Stimulated activated effector memory CD8-positive, alpha-beta T cell treated with anti-CD3 and anti-CD28 coated beads, Interleukin-12 subunit alpha, Interleukin-12 subunit beta, amount 100 ng/mL, for 72 hours (primary cell): Measurements from ENCODE around the gene PRPF6.

Experiments
- ATAC-seq: fragments of 150-1000 bp; cut with Tn5 transposase; 2 replicates; pipeline ENCODE4 v1.10.0; 2021
- DNase-seq, 2 donors: peaks; one replicate each; pipeline ENCODE4 v3.0.0; 2021 to 2022; ENCODE audit warnings: low spot score in 2 of 2
- H3K27ac Mint-ChIP-seq: one replicate; pipeline ENCODE4 v1.8.0; 2022; ENCODE audit warnings: mild to moderate bottlenecking, mixed read lengths
- H3K36me3 Mint-ChIP-seq: one replicate; pipeline ENCODE4 v1.8.0; 2022; ENCODE audit warnings: mild to moderate bottlenecking, mixed read lengths
- H3K4me1 Mint-ChIP-seq: one replicate; pipeline ENCODE4 v1.8.0; 2022; ENCODE audit warnings: mixed read lengths
- H3K4me3 Mint-ChIP-seq: one replicate; pipeline ENCODE4 v1.8.0; 2022; ENCODE audit warnings: mild to moderate bottlenecking, mixed read lengths
- H3K9me3 Mint-ChIP-seq: one replicate; pipeline ENCODE4 v1.8.0; 2022; ENCODE audit warnings: mixed read lengths

The PRPF6 gene

DNA sequence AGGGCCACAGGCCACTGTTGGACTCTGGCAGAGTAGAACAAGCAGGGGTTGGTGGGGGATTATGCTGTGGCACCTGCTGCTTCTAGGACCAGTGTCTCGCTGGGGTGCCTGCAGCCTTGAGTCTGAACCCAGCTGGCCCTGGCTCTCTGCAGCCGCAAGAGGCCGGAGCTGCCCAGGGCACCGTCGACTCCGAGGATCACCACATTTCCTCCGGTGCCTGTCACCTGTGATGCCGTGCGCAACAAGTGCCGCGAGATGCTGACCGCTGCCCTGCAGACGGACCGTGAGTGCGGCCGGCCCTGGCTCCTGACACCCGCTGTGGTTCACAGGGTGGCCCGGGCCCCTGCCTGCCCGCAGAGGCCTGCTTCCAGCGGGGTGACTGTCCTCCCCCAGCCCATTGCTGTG lies 88.3 kb downstream of the PRPF6 start:
- Mint-ChIP-seq H3K36me3 (peaks cover 78% of the 10 kb centered on the region), H3K4me3 (no peak overlapping the region), H3K27ac (peak overlapping the region; percentile 79), H3K9me3 (no peaks in the 10 kb centered on the region), H3K4me1 (peaks cover 54% of the 10 kb centered on the region)
- ATAC-seq (no peak), DNase-seq (no peak)

DNA sequence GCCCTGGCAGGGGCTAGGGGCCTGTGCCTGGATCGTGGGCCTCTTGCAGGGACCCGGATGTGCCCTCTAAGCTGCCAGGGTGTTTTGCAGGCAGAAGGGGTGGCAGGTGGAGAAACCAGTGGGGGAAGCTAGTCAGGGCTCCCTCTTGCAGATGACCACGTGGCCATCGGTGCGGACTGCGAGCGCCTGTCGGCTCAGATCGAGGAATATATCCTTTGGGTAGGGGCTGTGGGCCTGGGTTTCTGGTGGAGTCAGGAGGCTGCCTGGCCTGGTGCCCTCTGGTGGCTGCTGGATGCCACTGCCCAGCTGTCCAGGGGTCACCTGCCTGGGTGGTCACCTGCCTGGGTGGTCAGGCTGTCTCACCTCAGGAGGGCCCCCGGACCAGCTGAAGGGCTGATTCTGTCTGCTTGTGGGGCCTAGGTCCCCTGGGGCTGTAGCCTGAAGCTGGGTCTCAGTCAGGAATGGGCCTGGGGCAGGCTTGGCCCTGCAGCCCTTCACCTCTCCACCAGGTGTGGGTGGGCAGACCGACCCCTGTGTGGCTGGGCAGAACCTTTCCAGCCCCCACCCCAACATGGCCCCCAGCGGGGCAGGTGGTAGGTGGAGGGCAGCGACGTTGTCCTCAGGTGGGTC lies 88.8 kb downstream of the PRPF6 start:
- H3K27ac Mint-ChIP-seq = no peak overlapping the region
- no peaks in the 10 kb centered on the region for H3K9me3 Mint-ChIP-seq
- peaks cover 78% of the 10 kb centered on the region for H3K36me3 Mint-ChIP-seq
- ATAC-seq (no peak), DNase-seq (no peak)
- no peak overlapping the region for H3K4me3 Mint-ChIP-seq
- peaks cover 49% of the 10 kb centered on the region for H3K4me1 Mint-ChIP-seq

DNA sequence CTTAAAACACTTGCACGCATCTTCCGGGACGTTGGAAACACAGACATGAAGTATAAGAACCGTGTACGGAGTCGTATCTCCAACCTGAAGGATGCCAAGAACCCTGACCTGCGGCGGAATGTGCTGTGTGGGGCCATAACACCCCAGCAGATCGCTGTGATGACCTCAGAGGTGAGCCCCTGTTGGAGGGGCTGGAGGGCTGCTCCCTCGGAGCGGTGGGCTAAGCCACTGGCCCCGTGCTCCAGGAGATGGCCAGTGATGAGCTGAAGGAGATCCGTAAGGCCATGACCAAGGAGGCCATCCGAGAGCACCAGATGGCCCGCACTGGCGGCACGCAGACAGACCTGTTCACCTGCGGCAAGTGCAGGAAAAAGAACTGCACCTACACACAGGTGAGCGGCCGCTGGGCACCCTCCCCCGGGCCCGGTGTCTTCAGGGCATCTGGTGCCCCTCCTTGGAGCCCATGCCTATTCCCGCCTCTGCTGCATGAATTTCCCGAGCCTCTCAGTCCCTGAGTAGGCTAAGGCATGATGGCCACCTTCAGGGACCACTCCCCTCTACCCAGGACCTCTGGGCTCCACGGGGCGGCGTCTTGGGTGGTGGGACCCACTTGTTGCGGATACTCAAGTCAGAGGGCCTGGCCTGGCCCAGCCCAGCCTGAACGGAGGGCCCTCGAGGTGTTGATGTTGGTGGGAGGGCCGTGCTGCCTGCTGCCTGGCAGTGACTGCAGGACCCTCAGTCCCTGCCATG lies 89.5 kb downstream of the PRPF6 start:
- Mint-ChIP-seq H3K36me3 (peaks cover 77% of the 10 kb centered on the region), H3K4me1 (peaks cover 42% of the 10 kb centered on the region), H3K9me3 (no peaks in the 10 kb centered on the region), H3K27ac (peak overlapping the region; percentile 68), H3K4me3 (no peak overlapping the region)
- no peak for DNase-seq
- ATAC-seq = no peak

DNA sequence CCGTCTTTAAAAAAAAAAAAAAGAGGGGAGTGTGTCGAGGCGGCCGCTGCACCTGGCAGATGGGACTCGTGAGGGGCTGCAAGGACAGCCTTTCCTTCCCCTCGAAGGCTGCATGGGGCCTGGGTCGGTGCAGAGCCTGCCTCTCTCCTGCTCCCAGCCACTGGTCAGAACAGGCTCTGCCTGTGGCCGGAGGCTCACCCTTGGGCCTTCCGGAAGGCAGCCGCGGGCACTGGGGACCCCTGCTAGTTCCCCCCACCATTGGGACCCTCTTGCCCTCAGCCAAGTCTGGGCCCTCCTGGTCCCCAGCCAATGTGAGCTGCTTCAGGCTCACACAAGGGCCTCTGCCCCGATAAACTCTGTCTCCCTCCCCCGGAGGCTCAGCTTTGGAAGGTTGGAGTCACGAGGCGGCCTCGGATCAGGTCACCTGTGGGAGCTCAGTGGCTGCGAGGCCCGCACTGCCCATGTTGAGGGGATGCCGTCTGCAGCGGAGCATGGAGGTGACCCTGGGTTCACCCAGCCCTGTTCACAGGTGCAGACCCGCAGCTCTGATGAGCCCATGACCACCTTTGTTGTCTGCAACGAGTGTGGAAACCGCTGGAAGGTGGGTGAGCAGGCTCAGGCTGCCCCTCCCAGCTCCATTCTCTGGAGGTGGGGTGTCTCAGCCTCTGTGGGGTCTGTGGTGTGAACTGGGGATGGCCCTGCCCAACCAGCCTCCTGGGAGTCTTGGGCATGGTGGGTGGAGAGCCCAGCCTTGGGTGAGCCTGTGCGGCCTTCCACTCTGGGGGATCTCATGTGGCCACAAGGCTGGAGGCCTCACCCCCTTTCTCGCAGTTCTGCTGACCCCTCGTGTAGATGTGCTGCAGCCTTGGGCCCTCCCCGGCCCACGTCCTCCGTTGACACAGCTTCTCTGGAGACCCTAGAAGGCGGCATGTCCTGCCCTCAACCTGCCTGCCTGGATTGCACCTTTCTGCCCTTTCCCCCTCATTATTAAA lies 90.7 kb downstream of the PRPF6 start:
- H3K4me1 Mint-ChIP-seq = peaks cover 30% of the 10 kb centered on the region
- ATAC-seq = no peak
- no peaks in the 10 kb centered on the region for H3K9me3 Mint-ChIP-seq
- H3K27ac Mint-ChIP-seq = peak overlapping the region; percentile 68
- H3K36me3 Mint-ChIP-seq = peaks cover 72% of the 10 kb centered on the region
- no peak overlapping the region for H3K4me3 Mint-ChIP-seq
- DNase-seq = no peak

DNA sequence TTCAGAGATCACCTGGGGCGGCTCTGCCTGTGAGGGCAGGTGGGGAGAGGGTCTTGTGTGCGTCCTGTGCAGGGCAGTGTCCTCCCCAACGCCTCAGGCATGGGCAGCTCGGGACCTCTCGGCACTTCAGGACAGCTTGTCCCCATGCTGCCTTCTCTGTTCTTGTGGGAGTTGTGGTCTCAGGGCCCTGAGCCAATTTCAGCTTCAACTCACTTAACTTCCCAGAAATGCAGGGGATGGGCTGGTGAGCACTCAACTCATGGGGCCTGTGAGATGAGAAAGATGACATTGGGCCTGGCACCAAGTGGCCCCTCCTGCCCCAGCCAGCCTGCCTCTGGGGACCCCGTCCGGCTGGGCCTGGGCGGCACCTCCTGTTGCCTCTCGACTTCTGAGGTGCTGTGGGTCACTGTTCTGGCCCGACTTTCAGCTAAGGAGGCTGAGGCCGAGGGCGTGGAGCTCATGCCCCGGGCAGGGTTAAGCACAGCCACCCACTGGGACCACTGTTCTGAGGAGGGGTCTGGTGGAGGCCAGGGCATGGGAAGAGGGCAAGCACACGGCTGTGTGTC lies 91.6 kb downstream of the PRPF6 start:
- no peak for ATAC-seq
- Mint-ChIP-seq H3K36me3 (peaks cover 62% of the 10 kb centered on the region), H3K9me3 (no peaks in the 10 kb centered on the region), H3K27ac (peak overlapping the region; percentile 68), H3K4me3 (no peak overlapping the region), H3K4me1 (peaks cover 29% of the 10 kb centered on the region)
- DNase-seq = no peak

DNA sequence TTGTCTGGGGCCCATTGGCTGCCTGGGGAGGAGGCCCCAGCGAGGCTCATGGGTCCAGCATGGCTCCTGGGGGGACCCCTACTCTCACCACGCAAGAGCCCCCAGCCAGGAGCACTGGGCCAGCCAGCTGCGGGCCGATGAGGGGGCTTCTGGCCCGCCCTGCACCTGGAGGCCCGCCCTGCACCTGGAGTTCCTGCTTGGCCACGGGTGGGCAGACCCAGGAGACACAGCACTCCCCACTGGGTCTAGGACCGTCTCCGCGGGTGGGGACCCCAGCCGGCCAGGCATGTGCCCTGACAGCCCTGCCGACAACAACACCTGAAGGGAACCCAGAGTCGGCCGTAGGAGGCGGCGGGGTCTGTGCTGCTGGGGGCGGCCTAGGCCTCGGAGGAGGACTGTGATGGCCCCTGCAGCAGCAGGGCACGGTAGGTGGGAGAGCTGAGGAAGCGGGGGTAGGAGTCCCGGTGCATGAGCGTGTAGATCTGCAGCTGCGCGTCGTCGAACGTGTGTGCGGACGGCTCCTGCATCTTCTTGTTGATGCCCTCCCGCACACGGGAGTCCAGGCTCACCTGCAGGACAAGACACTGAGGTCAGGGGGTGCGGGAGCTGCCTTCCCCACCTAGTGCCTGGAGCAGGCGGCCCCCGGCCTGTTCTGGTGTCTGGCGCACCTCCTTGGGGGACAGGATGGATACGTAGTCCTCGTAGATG lies 92.7 kb downstream of the PRPF6 start:
- Mint-ChIP-seq H3K4me1 (peaks cover 29% of the 10 kb centered on the region), H3K9me3 (no peaks in the 10 kb centered on the region), H3K27ac (no peak overlapping the region), H3K4me3 (no peak overlapping the region), H3K36me3 (peaks cover 57% of the 10 kb centered on the region)
- ATAC-seq = no peak
- DNase-seq = no peak

DNA sequence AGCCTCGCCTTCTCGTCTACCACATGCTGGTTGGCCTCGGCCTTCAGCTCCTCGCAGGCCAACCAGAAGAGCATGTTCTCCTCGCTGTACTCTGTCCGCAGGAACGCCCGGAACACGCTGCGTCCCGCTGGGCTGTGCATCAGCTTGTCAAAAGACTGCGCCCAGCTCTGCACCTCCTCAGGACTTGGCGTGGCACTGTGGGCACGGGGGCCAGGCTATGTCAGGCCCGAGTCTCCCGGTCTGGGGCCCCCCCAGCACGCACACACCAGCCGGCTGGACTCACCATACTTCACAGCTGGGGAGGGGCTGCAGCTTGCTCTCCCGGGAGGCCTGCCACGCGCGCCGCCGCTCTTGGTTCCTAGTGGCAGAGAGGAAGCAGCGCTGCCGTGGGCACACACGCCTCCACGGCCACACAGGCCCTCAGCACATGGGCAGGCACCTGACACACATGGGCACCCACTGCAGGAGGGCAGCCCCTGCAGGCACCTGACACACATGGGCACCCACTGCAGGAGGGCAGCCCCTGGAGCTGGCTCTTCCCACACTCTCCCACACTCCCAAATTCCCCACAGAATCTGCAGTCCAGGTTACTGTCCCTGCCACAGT lies 93.4 kb downstream of the PRPF6 start:
- DNase-seq (no peak), ATAC-seq (no peak)
- H3K27ac Mint-ChIP-seq = no peak overlapping the region
- peaks cover 57% of the 10 kb centered on the region for H3K36me3 Mint-ChIP-seq
- H3K4me1 Mint-ChIP-seq = peaks cover 35% of the 10 kb centered on the region
- H3K4me3 Mint-ChIP-seq = no peak overlapping the region
- no peaks in the 10 kb centered on the region for H3K9me3 Mint-ChIP-seq

DNA sequence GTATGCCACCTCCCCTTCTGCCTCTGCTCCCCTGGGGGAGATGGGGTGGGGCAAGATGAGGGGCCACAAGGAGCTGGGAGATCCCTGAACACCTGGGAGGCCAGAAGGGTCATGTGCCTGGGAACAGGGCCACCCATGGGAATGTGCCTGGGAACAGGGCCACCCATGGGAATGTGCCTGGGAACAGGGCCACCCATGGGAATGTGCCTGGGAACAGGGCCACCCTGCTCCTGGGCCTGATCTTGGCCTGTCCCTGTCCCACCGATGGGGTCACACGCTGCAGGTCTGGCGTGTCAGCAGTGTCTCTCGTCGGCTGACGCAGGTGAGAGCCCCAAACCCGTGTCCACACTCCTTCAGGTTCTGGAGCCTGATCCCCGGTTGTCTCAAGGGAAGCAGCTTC lies 94.0 kb downstream of the PRPF6 start:
- DNase-seq (no peak), ATAC-seq (no peak)
- Mint-ChIP-seq H3K4me1 (peaks cover 35% of the 10 kb centered on the region), H3K36me3 (peaks cover 57% of the 10 kb centered on the region), H3K4me3 (no peak overlapping the region), H3K9me3 (no peaks in the 10 kb centered on the region), H3K27ac (no peak overlapping the region)

DNA sequence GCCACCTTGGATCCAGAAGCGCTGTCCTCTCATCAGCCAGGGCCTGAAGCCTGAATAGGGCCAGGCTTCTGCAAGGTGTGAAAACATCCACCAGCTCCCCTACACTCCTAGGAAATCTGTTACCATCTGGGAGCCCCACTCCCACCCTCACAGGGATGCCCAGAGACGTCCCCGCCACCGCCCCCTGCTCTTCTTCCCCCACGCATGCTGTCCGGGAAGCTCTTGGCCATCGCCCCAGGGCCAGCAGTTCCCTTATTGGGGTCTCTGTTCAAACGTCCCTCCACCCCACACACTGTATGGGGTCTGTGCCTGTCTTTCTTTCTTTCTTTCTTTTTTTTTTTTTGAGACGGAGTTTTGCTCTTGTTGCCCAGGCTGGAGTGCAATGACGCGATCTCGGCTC lies 94.6 kb downstream of the PRPF6 start:
- H3K36me3 Mint-ChIP-seq = peaks cover 54% of the 10 kb centered on the region
- ATAC-seq (no peak), DNase-seq (no peak)
- H3K27ac Mint-ChIP-seq = peak overlapping the region; percentile 37
- peak overlapping the region; percentile 91 for H3K4me3 Mint-ChIP-seq
- H3K9me3 Mint-ChIP-seq = no peaks in the 10 kb centered on the region
- peaks cover 36% of the 10 kb centered on the region for H3K4me1 Mint-ChIP-seq

DNA sequence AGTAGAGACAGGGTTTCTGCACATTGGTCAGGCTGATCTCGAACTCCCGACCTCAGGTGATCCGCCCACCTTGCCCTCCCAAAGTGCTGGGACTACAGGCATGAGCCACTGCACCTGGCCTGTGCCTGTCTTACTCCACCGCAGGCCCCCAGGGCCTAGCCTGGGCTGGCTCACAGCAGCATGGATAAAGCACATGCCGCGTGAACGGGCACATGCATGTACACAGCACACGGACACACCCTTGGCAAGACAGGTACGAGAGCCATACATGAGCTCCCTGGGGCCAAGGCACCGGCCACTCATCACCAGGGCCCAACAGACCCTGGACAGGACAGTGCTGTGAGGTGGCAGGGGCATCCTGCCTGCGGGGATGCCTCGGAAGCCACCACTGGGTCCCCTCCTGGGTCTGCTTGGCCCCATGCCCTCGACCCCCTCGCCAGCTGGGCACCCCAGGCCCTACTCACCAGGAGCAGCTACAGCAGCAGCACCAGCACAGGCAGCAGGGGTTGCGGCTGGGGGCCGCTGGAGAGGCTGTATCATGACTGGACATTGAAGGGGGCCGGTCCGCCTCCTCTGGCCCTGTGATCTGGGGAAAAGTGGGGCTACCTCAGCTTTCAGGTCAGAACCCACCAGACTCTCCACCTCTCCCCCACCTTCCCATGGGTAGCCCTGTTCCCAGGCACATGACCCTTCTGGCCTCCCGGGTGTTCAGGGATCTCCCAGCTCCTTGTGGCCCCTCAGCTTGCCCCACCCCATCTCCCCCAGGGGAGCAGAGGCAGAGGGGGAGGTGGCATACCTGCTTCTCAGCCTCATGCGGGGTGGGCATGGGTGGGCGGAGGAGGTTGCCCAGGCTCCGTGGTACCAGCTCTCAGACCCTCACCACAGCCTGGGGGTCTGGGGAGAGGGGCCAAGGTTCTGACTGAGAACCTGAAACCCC lies 95.4 kb downstream of the PRPF6 start:
- H3K36me3 Mint-ChIP-seq = peaks cover 50% of the 10 kb centered on the region
- no peak for DNase-seq
- ATAC-seq = no peak
- no peaks in the 10 kb centered on the region for H3K9me3 Mint-ChIP-seq
- peak overlapping the region; percentile 91 for H3K4me3 Mint-ChIP-seq
- H3K4me1 Mint-ChIP-seq = peaks cover 39% of the 10 kb centered on the region
- H3K27ac Mint-ChIP-seq = peak overlapping the region; percentile 92

DNA sequence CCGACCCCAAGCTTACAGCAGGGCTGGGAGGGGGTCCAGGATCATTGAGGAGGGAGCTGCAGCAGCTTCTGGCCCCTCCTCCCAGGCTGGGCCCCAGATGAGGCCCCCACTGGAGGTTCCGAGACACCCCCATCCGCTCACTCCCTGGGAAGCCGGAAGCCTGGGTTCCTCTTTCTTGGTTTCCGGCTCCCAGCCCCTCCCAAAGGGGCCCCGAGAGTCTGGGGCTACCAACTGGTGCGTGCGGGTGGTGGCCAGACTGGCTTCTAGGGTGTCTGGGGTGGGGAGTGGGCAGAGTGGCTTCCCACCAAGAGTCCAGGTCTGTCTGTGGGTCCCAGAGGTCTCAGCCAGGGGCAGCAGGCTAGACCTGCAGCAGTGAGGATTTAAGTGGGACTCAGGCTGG lies 96.2 kb downstream of the PRPF6 start:
- DNase-seq (no peak), ATAC-seq (no peak)
- peaks cover 40% of the 10 kb centered on the region for H3K4me1 Mint-ChIP-seq
- peaks cover 43% of the 10 kb centered on the region for H3K36me3 Mint-ChIP-seq
- no peaks in the 10 kb centered on the region for H3K9me3 Mint-ChIP-seq
- H3K27ac Mint-ChIP-seq = peak overlapping the region; percentile 92
- H3K4me3 Mint-ChIP-seq = peak overlapping the region; percentile 91

DNA sequence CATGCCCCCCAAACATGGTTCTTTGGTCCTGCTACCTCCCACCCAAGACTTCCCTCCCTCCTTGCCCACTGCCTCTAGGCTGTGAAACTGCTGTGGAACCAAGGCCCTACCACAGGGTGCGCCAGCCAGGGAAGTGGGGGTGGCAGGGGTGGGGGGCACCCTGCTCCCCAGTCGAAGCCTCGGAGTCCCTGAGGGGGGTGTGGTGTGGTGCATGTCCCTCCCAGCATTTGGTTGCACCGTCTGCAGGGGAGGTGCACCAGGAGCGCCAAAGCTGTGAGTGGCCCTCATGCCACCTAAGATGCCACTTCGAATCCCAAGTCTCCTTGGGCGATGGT lies 96.6 kb downstream of the PRPF6 start:
- H3K4me1 Mint-ChIP-seq = peaks cover 40% of the 10 kb centered on the region
- peak overlapping the region; percentile 91 for H3K4me3 Mint-ChIP-seq
- no peaks in the 10 kb centered on the region for H3K9me3 Mint-ChIP-seq
- peaks cover 39% of the 10 kb centered on the region for H3K36me3 Mint-ChIP-seq
- DNase-seq = no peak
- peak overlapping the region; percentile 92 for H3K27ac Mint-ChIP-seq
- ATAC-seq = no peak

DNA sequence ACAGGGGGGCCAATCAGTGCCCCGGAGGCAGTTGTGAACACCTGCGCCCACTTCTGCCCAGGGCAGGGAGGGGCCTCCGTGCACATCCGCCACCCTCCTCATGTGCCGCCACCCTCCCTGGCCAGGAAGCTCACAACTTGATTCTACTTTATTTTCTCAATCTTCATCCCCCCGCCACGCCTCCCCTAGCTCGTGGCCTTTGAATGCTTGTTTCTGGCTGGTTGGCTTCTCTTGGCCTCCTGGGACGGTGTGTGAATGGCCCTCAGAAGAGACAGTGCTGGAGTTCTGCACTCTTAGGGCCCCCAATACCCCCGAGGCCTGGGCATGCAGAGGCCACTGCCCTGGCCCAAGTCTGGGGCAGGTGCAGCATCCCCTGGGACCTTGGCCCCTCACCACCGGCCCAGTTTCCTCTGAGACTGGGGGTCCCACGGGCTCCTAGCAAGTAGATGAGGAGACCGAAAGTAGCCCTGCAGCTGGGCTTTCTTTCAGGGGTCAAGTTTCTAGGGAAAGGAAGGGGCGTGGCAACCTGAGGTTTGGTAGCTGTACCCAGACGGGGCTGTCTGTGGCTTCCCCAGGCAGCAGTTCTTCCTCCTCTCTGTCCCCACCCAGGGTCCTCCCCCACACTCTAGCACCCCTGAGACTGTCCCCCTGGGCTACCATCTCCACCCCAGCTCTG lies 97.1 kb downstream of the PRPF6 start:
- H3K4me1 Mint-ChIP-seq = peaks cover 45% of the 10 kb centered on the region
- ATAC-seq (peak; percentile 53), DNase-seq (peak in 1 of 2 donors; percentile 74)
- peaks cover 34% of the 10 kb centered on the region for H3K36me3 Mint-ChIP-seq
- no peaks in the 10 kb centered on the region for H3K9me3 Mint-ChIP-seq
- peak overlapping the region; percentile 91 for H3K4me3 Mint-ChIP-seq
- H3K27ac Mint-ChIP-seq = peak overlapping the region; percentile 92
